Hypothalamus (tissue), 51 donors: ENCODE measurements around the gene EFNA2.
"Not testable (repeated sequence)": the region's sequence is repeated elsewhere in the genome, so short reads cannot be mapped to it uniquely, and the experiment has no call there.

Experiments
- DNase-seq, 51 donors: peaks; one replicate each; lab custom pipeline; 2025; lab: John Stamatoyannopoulos, UW

Gene EFNA2

GRCh38 chr19:1311543-1312091 is 25.9 kb downstream of the EFNA2 start:
- no peak for DNase-seq

GRCh38 chr19:1312767-1313694 is 27.4 kb downstream of the EFNA2 start:
- no peak for DNase-seq

GRCh38 chr19:1313695-1314613 is 28.3 kb downstream of the EFNA2 start:
- DNase-seq: no peak

- peak in 42 of 51 donors; percentile 6 to 80 (median 43) for DNase-seq
These were observed 29.9 kb downstream of the EFNA2 start for GRCh38 chr19:1315470-1316166.

- DNase-seq: no peak
These were observed 30.8 kb downstream of the EFNA2 start for GRCh38 chr19:1316466-1316865.

GRCh38 chr19:1317274-1318003 is 31.8 kb downstream of the EFNA2 start:
- no peak for DNase-seq

- DNase-seq: no peak
These were observed 33.2 kb downstream of the EFNA2 start for GRCh38 chr19:1318678-1319471.

GRCh38 chr19:1320282-1320650 is 34.6 kb downstream of the EFNA2 start:
- not testable (repeated sequence) for DNase-seq

GRCh38 chr19:1321539-1321938 is 35.9 kb downstream of the EFNA2 start:
- no peak for DNase-seq

- DNase-seq: no peak
These were observed 36.7 kb downstream of the EFNA2 start for GRCh38 chr19:1322198-1322981.

- DNase-seq: no peak
These were observed 38.7 kb downstream of the EFNA2 start for GRCh38 chr19:1324249-1324805.

GRCh38 chr19:1324806-1325567 is 39.3 kb downstream of the EFNA2 start:
- DNase-seq: peak in 44 of 51 donors; percentile 8 to 76 (median 58)

GRCh38 chr19:1325568-1326294 is 40.1 kb downstream of the EFNA2 start:
- peak in 2 of 51 donors; percentile 8 to 48 for DNase-seq

GRCh38 chr19:1327125-1327524 is 41.5 kb downstream of the EFNA2 start:
- no peak for DNase-seq

GRCh38 chr19:1332208-1332607 is 46.5 kb downstream of the EFNA2 start:
- not testable (repeated sequence) for DNase-seq

GRCh38 chr19:1336079-1336684 is 50.5 kb downstream of the EFNA2 start:
- no peak for DNase-seq
